ENCODE data around the gene ITPRID2.

ITPRID2 gene

GRCh38 chr2:181884601-181885000 lies 6.9 kb upstream of the ITPRID2 start:
- Histone ChIP-seq H4K20me1 (ENCODE audit: insufficient read depth, low read length) (no peaks in the 10 kb centered on the region), H3K9me2 (replicated peaks; ENCODE audit: insufficient read depth, low read length) (no peaks in the 10 kb centered on the region), H2AFZ (ENCODE audit: low read length) (no peak overlapping the region), H3K9me3 (replicated peaks; ENCODE audit: insufficient read depth, low read length) (no peaks in the 10 kb centered on the region), H3K79me2 (ENCODE audit: low read length) (no peaks in the 10 kb centered on the region), H3K4me3 (ENCODE audit: low read length) (no peak overlapping the region), H3K27me3 (replicated peaks; ENCODE audit: insufficient read depth, low read length) (no peaks in the 10 kb centered on the region), H3K36me3 (replicated peaks; ENCODE audit: insufficient read depth, low read length) (no peaks in the 10 kb centered on the region), H3K4me2 (ENCODE audit: low read depth, low read length) (no peak overlapping the region), H3K4me1 (ENCODE audit: low read length) (no peaks in the 10 kb centered on the region), H3F3A (ENCODE audit: insufficient read depth, low read length) (no peaks in the 10 kb centered on the region), H3K27ac (ENCODE audit: low read length) (no peak overlapping the region), H3K9ac (ENCODE audit: low read length) (no peak overlapping the region)
- TF ChIP-seq EZH2phosphoT487 (IDR thresholded peaks at IDR 0.05; ENCODE audit: low read length) (no peak), CTCF (IDR thresholded peaks at IDR 0.05; ENCODE audit: low read length) (no peak), EZH2 (optimal IDR thresholded peaks at IDR 0.05; ENCODE audit: low read depth, low read length) (no peak)
- no peak for DNase-seq

GRCh38 chr2:181885096-181885495 lies 6.4 kb upstream of the ITPRID2 start:
- no peaks in the 10 kb centered on the region for H4K20me1 ChIP-seq (ENCODE audit: insufficient read depth, low read length)
- H3F3A ChIP-seq (ENCODE audit: insufficient read depth, low read length): no peaks in the 10 kb centered on the region
- H2AFZ ChIP-seq (ENCODE audit: low read length): no peak overlapping the region
- no peaks in the 10 kb centered on the region for H3K4me1 ChIP-seq (ENCODE audit: low read length)
- no peaks in the 10 kb centered on the region for H3K9me3 ChIP-seq (replicated peaks; ENCODE audit: insufficient read depth, low read length)
- H3K27me3 ChIP-seq (replicated peaks; ENCODE audit: insufficient read depth, low read length): no peaks in the 10 kb centered on the region
- H3K36me3 ChIP-seq (replicated peaks; ENCODE audit: insufficient read depth, low read length): no peaks in the 10 kb centered on the region
- no peaks in the 10 kb centered on the region for H3K79me2 ChIP-seq (ENCODE audit: low read length)
- H3K4me2 ChIP-seq (ENCODE audit: low read depth, low read length): no peak overlapping the region
- no peaks in the 10 kb centered on the region for H3K9me2 ChIP-seq (replicated peaks; ENCODE audit: insufficient read depth, low read length)
- no peak for DNase-seq
- H3K27ac ChIP-seq (ENCODE audit: low read length): no peak overlapping the region
- H3K9ac ChIP-seq (ENCODE audit: low read length): no peak overlapping the region
- TF ChIP-seq EZH2phosphoT487 (IDR thresholded peaks at IDR 0.05; ENCODE audit: low read length) (no peak), EZH2 (optimal IDR thresholded peaks at IDR 0.05; ENCODE audit: low read depth, low read length) (no peak), CTCF (IDR thresholded peaks at IDR 0.05; ENCODE audit: low read length) (no peak)
- no peak overlapping the region for H3K4me3 ChIP-seq (ENCODE audit: low read length)

- Histone ChIP-seq H3K4me1 (ENCODE audit: low read length) (0 out of 2 replicates have a peak, but pooled peaks cover 4% of the 10 kb centered on the region), H3K9ac (ENCODE audit: low read length) (no peak overlapping the region), H3K79me2 (ENCODE audit: low read length) (no peaks in the 10 kb centered on the region), H3F3A (ENCODE audit: insufficient read depth, low read length) (no peaks in the 10 kb centered on the region), H2AFZ (ENCODE audit: low read length) (no peak overlapping the region), H3K36me3 (replicated peaks; ENCODE audit: insufficient read depth, low read length) (no peaks in the 10 kb centered on the region), H3K27ac (ENCODE audit: low read length) (no peak overlapping the region), H4K20me1 (ENCODE audit: insufficient read depth, low read length) (no peaks in the 10 kb centered on the region), H3K9me2 (replicated peaks; ENCODE audit: insufficient read depth, low read length) (no peaks in the 10 kb centered on the region), H3K4me3 (ENCODE audit: low read length) (no peak overlapping the region), H3K27me3 (replicated peaks; ENCODE audit: insufficient read depth, low read length) (no peaks in the 10 kb centered on the region), H3K9me3 (replicated peaks; ENCODE audit: insufficient read depth, low read length) (no peaks in the 10 kb centered on the region), H3K4me2 (ENCODE audit: low read depth, low read length) (no peak overlapping the region)
- DNase-seq: no peak
- no peak for TF ChIP-seq EZH2phosphoT487 (IDR thresholded peaks at IDR 0.05; ENCODE audit: low read length)
- no peak for TF ChIP-seq CTCF (IDR thresholded peaks at IDR 0.05; ENCODE audit: low read length)
- no peak for TF ChIP-seq EZH2 (optimal IDR thresholded peaks at IDR 0.05; ENCODE audit: low read depth, low read length)
Observed at GRCh38 chr2:181886192-181886591, 5.3 kb upstream of the ITPRID2 start.
